Natural killer cell (primary cell): ENCODE measurements around the gene CYP1B1. TPM values are rescaled to one million over a fixed set of nuclear protein-coding genes. Genes with fewer than 3 reads are reported as not detected.
"Not testable (repeated sequence)": the region's sequence is repeated elsewhere in the genome, so short reads cannot be mapped to it uniquely, and the experiment has no call there.

Experiments
- ATAC-seq, 3 donors: fragments of 150-1000 bp in 2 of 3; fragments of 200-7000 bp in 1 of 3; cut with Tn5 transposase; 1 replicate in 1 of 3; 2 replicates in 2 of 3; pipeline ENCODE4 v1.10.0; 2021; ENCODE audit warnings: mild to moderate bottlenecking in 2 of 3, moderate library complexity in 2 of 3
- DNase-seq, 2 donors: peaks; one replicate each; pipeline versions ENCODE4 v3.0.0 to v3.0.0-alpha.2; 2013 to 2021; ENCODE audit warnings: mixed read lengths in 1 of 2
- H3K27ac ChIP-seq: one replicate; pipeline ENCODE4 v1.5.1; 2013; ENCODE audit warnings: mild to moderate bottlenecking, low read length
- H3K27me3 ChIP-seq: one replicate; pipeline ENCODE4 v1.6.1; 2013; ENCODE audit warnings: low read length; ENCODE audit not compliant: control insufficient read depth, insufficient read depth
- H3K36me3 ChIP-seq: one replicate; pipeline ENCODE4 v1.6.1; 2013; ENCODE audit warnings: low read length; ENCODE audit not compliant: control insufficient read depth, insufficient read depth
- H3K4me1 ChIP-seq: one replicate; pipeline ENCODE4 v1.6.1; 2013; ENCODE audit warnings: low read length; ENCODE audit not compliant: control insufficient read depth, insufficient read depth
- H3K4me3 ChIP-seq: one replicate; pipeline ENCODE4 v1.5.1; 2013; ENCODE audit warnings: low read length
- H3K9me3 ChIP-seq: one replicate; pipeline ENCODE4 v1.6.1; 2013; ENCODE audit warnings: low read length; ENCODE audit not compliant: control insufficient read depth, insufficient read depth
- H3K27ac Mint-ChIP-seq, 2 donors: one replicate each; pipeline ENCODE4 v1.8.0; 2022; ENCODE audit warnings: mild to moderate bottlenecking in 2 of 2, mixed read lengths in 2 of 2, moderate library complexity in 1 of 2
- H3K27me3 Mint-ChIP-seq, 2 donors: one replicate each; pipeline ENCODE4 v1.8.0; 2022; ENCODE audit warnings: low read depth in 2 of 2, mixed read lengths in 2 of 2
- H3K36me3 Mint-ChIP-seq: one replicate; pipeline ENCODE4 v1.8.0; 2022; ENCODE audit warnings: mixed read lengths
- H3K4me1 Mint-ChIP-seq, 2 donors: one replicate each; pipeline ENCODE4 v1.8.0; 2022; ENCODE audit warnings: mixed read lengths in 2 of 2
- H3K4me3 Mint-ChIP-seq: one replicate; pipeline ENCODE4 v1.8.0; 2022; ENCODE audit warnings: mild to moderate bottlenecking, moderate library complexity, mixed read lengths
- H3K9me3 Mint-ChIP-seq, 2 donors: one replicate each; pipeline ENCODE4 v1.8.0; 2022; ENCODE audit warnings: mixed read lengths in 2 of 2
- WGBS: methylation state at CpG from one replicate; pipeline ENCODE4 v1.1.7; 2013; ENCODE audit warnings: missing lambda C conversion rate; ENCODE audit not compliant: insufficient coverage; 5-methylcytosine and 5-hydroxymethylcytosine counted together
- intact Hi-C: fragments of 100-400 bp; cut with micrococcal nuclease; formaldehyde crosslinking; loops from one replicate; pipeline ENCODE4 v1.14.2; 2022
- total RNA-seq, 4 donors: library from RNA; stranded (reverse); fragments of 120-200 nt in 1 of 4; gene quantifications; one replicate each; pipeline versions ENCODE4 v1.2.3 to v1.2.4, GENCODE V29; 2013 to 2022
- TF ChIP-seq, protein P1 (sequence below): fragments of 200-600 bp; IDR thresholded peaks from one replicate; pipeline ENCODE4 v1.8.0; 2022; ENCODE audit warnings: antibody characterized with exemption

The CYP1B1 gene
- total RNA-seq, 3 donors from 2014 or later (not counting 1 experiment from before 2014, with no cell fraction given): 1.4 to 5.0 TPM; not detected in 1

DNA sequence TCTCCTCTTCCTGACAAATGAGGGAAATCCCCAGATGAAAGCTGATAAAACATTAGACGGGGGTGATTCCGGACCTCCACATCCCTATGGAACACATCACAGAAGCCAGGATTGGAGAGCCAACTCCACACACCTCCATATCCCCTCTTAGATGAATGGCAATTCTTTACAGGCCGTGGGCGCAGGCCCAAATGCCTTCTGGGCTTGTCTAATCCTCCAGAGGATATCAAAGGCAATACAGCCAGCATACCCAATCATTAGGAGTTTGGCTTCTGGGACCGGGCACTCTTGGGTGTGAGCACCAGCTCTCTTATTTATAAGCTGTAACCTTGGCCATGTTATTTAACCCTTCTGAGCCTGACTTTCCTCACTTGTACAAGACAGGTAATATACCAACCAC, 15.0 kb upstream of the CYP1B1 start:
- Mint-ChIP-seq H3K9me3 (no peaks in the 10 kb centered on the region), H3K36me3 (no peaks in the 10 kb centered on the region), H3K27me3 (peaks cover 18 to 34% of the 10 kb centered on the region in 2 donors), H3K4me3 (no peak overlapping the region), H3K4me1 (no peaks in the 10 kb centered on the region), H3K27ac (no peak overlapping the region)
- no peak overlapping the region for H3K4me3 ChIP-seq
- no peaks in the 10 kb centered on the region for H3K36me3 ChIP-seq
- H3K27ac ChIP-seq: no peak overlapping the region
- ATAC-seq (no peak), DNase-seq (no peak)
- TF ChIP-seq, protein P1, sequence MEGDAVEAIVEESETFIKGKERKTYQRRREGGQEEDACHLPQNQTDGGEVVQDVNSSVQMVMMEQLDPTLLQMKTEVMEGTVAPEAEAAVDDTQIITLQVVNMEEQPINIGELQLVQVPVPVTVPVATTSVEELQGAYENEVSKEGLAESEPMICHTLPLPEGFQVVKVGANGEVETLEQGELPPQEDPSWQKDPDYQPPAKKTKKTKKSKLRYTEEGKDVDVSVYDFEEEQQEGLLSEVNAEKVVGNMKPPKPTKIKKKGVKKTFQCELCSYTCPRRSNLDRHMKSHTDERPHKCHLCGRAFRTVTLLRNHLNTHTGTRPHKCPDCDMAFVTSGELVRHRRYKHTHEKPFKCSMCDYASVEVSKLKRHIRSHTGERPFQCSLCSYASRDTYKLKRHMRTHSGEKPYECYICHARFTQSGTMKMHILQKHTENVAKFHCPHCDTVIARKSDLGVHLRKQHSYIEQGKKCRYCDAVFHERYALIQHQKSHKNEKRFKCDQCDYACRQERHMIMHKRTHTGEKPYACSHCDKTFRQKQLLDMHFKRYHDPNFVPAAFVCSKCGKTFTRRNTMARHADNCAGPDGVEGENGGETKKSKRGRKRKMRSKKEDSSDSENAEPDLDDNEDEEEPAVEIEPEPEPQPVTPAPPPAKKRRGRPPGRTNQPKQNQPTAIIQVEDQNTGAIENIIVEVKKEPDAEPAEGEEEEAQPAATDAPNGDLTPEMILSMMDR: no peak
- H3K27me3 ChIP-seq: peaks cover 5% of the 10 kb centered on the region
- 72% methylated on average over 5 of the region's 5 CpGs for WGBS
- no peaks in the 10 kb centered on the region for H3K4me1 ChIP-seq
- H3K9me3 ChIP-seq: no peaks in the 10 kb centered on the region
- intact Hi-C loops: no loop called here

DNA sequence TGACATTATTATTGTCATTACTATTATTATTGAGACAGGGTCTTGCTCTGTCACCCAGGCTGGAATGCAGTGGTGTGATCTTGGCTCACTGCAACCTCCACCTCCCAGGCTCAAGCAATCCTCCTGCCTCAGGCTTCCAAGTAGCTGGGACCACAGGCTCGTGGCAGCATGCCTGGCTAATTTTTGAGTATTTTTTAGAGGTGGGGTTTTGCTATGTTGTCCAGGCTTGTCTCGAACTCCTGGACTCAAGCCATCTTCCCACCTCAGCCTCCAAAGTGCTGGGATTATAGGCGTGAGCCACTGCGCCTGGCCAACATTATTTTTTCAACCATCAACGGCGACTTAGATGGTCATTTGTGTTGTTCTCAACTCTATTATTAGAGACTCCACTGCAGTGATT, 14.3 kb upstream of the CYP1B1 start:
- H3K4me3 ChIP-seq, DNase-seq, H3K9me3 Mint-ChIP-seq, H3K9me3 ChIP-seq, H3K4me1 ChIP-seq, H3K27ac ChIP-seq, H3K27ac Mint-ChIP-seq, H3K4me3 Mint-ChIP-seq, H3K36me3 ChIP-seq, H3K27me3 ChIP-seq, H3K4me1 Mint-ChIP-seq, intact Hi-C loops, H3K36me3 Mint-ChIP-seq, ATAC-seq: not testable (repeated sequence)
- WGBS: 90% methylated on average over 5 of the region's 6 CpGs
- H3K27me3 Mint-ChIP-seq: peaks cover 19 to 35% of the 10 kb centered on the region in 2 donors

DNA sequence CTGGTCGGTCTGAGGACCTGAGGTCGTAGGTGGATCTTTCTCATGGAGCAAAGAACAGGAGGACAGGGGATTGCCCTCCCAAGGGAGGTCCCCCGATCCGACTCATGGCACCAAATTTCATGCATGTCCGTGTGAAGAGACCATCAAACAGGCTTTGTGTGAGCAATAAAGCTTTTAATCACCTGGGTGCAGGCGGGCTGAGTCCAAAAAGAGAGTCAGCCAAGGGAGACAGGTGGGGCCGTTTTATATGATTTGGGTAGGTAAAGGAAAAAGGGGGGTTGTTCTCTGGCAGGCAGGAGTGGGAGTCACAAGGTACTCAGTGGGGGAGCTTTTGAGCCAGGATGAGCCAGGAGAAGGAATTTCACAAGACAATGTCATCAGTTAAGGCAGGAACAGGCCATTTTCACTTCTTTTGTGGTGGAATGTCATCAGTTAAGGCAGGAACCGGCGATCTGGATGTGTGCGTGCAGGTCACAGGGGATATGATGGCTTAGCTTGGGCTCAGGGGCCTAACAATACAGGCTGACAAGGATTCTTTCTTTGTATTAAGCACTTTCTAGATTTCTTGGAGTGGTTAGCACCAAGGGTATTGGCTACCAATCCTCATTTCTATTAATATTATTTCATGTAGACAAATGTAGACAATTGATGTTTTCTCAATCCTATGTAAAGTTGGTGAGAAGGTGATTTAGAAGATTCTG, 10.2 kb upstream of the CYP1B1 start:
- H3K4me3 Mint-ChIP-seq: not testable (repeated sequence)
- H3K27me3 Mint-ChIP-seq: peaks cover 35 to 50% of the 10 kb centered on the region in 2 donors

DNA sequence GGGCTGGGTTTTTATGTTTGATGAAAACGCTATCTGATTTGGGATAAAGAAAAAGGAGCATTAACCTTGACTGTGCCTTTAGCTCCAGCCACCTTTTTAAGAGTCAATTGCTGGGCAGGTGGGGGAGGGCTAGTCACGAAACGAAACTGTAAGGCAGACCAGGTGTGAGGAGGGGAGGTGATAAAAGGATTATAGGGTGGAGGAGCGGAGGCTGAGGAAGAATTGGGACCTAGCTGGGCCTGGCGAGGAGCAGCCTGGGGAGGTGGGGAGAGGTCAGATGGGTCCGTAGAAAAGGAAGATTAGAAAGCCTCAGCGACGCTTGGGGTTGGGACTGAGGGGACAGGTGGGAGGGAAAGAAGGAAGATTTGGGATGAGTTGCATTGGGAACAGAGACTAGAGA, 8.6 kb upstream of the CYP1B1 start:
- peaks cover 42 to 59% of the 10 kb centered on the region in 2 donors for H3K27me3 Mint-ChIP-seq
- H3K4me1 ChIP-seq, H3K36me3 Mint-ChIP-seq, H3K4me3 ChIP-seq, ATAC-seq, H3K9me3 Mint-ChIP-seq, DNase-seq, H3K27ac ChIP-seq, H3K9me3 ChIP-seq, H3K36me3 ChIP-seq, H3K27me3 ChIP-seq, intact Hi-C loops, H3K4me1 Mint-ChIP-seq, H3K4me3 Mint-ChIP-seq, H3K27ac Mint-ChIP-seq: not testable (repeated sequence)
- WGBS: 83% methylated on average over 6 of the region's 8 CpGs

More for the DNA sequence above, 10.2 kb upstream of the CYP1B1 start:
- H3K4me3 ChIP-seq, H3K27ac ChIP-seq, H3K36me3 ChIP-seq, H3K9me3 Mint-ChIP-seq, H3K4me1 ChIP-seq, H3K36me3 Mint-ChIP-seq, DNase-seq, H3K4me1 Mint-ChIP-seq, intact Hi-C loops, H3K27me3 ChIP-seq, H3K9me3 ChIP-seq, H3K27ac Mint-ChIP-seq, ATAC-seq: not testable (repeated sequence)
- 86% methylated on average over 10 of the region's 10 CpGs for WGBS

DNA sequence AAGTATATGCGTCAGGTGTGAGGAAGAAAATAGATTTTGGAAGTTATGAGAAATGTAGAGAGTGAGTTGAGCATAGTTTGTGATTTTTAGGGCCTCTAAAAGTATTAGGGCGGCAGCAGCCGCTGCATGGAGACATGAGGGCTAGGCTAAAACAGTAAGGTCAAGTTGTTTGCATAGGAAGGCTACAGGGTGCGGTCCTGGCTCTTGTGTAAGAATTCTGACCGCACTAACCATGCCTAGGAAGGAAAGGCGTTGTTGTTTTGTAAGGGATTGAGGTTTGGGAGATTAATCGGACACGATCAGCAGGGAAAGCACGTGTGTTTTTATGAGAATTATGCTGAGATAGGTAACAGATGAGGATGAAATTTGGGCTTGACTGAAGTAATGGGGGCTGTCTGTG, 6.8 kb upstream of the CYP1B1 start:
- H3K27ac Mint-ChIP-seq, ATAC-seq, H3K36me3 ChIP-seq, H3K27me3 ChIP-seq, H3K4me1 Mint-ChIP-seq, H3K36me3 Mint-ChIP-seq, H3K4me1 ChIP-seq, H3K9me3 Mint-ChIP-seq, H3K4me3 Mint-ChIP-seq, H3K27ac ChIP-seq, H3K9me3 ChIP-seq, intact Hi-C loops, H3K4me3 ChIP-seq, DNase-seq: not testable (repeated sequence)
- H3K27me3 Mint-ChIP-seq: peaks cover 41 to 59% of the 10 kb centered on the region in 2 donors
- WGBS: 88% methylated on average over 6 of the region's 9 CpGs
